Measurements from ENCODE around the gene PLCB1.
"Not testable (repeated sequence)": the region's sequence is repeated elsewhere in the genome, so short reads cannot be mapped to it uniquely, and the experiment has no call there.

Gene PLCB1

DNA sequence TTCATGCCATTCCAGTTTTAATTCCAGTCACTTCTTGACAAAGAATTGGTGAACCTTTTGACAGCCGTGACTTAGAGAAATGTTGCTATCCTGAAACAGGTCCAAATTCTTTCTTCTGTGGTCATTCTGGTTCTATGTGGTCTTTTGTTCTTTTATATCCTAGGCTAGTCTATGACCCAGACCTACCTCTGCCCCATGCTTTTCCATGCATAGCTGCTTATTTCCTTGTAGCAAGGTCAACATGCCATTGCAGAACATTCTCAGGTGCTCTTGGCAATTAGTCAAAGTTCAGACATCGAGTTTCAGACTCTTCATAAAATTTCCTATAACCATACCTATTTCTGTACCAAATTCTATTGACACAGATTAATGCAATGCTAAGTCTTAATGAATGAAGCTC lies 202.6 kb downstream of the PLCB1 start:
- DNase-seq (ENCODE audit: low read depth in 2 of 2): no peak

- no peak for DNase-seq (ENCODE audit: low read depth in 2 of 2)
These were observed 203.0 kb downstream of the PLCB1 start for GRCh38 chr20:8335059-8335458.

GRCh38 chr20:8335495-8336195 lies 203.6 kb downstream of the PLCB1 start:
- no peak for DNase-seq (ENCODE audit: low read depth in 2 of 2)

DNA sequence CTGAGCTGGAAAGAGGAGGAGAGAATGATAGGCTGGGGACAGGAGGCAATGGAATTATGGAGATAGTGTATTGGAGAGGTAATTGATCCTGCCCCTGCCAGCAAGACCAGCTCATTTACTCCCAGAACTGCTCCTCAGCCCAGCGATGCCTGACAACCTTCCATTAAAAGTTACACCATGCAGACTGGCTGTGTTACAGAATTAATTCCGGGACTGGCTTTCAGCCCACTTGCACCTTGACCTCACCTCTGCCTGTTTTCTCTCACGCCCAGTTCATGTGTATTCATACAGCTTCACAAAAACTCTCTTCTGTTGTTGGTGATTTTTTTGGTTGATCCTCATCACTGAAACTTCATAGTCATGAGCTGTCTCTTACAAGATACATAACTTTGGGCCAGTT lies 207.3 kb downstream of the PLCB1 start:
- DNase-seq (ENCODE audit: low read depth in 2 of 2): no peak

GRCh38 chr20:8342391-8342790 lies 210.3 kb downstream of the PLCB1 start:
- DNase-seq (ENCODE audit: low read depth in 2 of 2): no peak

GRCh38 chr20:8344106-8344505 lies 212.0 kb downstream of the PLCB1 start:
- DNase-seq (ENCODE audit: low read depth in 2 of 2): no peak

DNA sequence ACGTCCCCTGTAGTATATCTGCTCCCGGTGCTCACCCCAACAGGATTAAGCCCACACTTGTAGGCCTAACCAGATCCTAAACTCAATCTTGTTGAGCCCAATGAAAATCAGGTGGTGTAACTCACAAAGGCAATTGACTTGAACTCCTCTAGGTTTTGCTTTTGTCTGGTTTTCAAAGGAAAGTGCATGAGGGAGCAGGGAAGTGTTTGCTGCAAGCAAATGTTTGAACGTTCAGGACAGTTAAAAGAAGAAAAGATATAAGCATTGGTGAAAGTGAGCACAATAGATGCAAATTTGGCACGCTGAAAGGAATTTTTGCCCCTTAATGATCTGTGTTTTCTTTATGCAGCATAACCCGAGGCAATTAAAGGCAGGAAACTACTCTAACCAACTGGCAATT lies 212.6 kb downstream of the PLCB1 start:
- DNase-seq (ENCODE audit: low read depth in 2 of 2): no peak

DNA sequence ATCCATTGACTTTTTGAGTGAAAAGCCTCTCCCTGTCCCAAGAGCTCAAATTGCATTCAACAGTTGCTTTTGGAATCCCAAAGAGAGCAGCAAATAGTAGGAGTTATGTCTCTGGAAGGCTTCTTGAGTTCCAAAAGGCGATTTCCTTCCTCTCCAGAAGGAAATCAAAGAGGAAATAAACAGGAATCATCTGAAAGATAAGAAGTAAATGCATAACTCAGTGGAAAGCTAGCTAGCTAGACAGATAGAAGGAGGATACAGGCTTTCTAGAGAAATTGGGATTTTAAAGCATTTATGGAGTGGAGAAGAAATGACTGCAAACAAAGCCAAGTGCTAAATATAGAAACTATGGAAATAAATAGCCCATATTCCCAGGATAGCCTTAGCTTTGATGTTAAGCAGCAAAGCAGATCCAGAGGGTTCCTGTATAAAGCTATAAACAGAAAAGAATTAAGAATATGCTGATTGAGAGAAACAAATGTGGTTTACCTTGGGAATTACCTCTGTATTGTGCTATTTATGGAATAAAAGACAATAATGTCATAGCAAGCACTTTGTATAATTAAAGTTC lies 214.7 kb downstream of the PLCB1 start:
- DNase-seq (ENCODE audit: low read depth in 2 of 2): no peak

GRCh38 chr20:8350225-8350624 lies 218.2 kb downstream of the PLCB1 start:
- not testable (repeated sequence) for DNase-seq (ENCODE audit: low read depth in 2 of 2)

- no peak for DNase-seq (ENCODE audit: low read depth in 2 of 2)
These were observed 220.4 kb downstream of the PLCB1 start for GRCh38 chr20:8352486-8352885.

DNA sequence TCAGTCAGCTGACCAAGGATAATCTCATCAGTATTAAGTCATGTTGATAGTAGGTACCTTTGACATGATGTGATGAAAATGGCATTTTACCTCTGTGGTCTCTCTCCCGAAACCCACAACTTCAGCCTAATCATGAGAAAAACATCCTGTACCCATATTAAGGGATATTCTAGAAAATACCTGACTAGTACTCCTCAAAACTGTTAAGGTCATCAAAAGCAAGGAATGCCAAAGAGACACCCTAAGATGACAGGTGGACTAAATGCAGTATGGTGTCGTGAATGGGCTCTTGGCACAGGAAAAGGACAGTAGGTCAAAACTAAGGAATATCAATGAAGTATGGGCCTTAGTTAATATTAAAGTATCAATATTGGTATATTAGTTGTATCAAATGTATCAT lies 221.4 kb downstream of the PLCB1 start:
- no peak for DNase-seq (ENCODE audit: low read depth in 2 of 2)

DNA sequence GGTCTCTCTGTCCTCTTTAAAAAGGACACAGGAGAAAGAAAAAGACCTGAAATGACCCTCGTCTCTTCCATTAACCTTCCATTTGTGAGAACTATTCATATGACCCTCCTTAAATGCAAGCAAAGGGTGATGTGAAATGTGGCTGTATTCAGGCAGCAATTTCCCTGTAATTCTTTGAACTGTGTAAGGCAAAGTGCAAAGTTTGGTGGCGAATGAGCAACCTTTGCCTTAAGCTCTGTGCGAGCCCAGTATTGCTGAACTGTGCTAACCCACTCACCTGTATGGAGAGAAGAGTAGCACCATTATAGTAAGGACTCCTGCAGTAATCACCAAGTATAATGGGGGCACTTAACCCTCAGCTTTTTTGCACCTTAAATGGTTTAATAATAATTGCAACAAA lies 223.4 kb downstream of the PLCB1 start:
- DNase-seq (ENCODE audit: low read depth in 2 of 2): no peak

- no peak for DNase-seq (ENCODE audit: low read depth in 2 of 2)
These were observed 224.7 kb downstream of the PLCB1 start for GRCh38 chr20:8356806-8357205.

DNA sequence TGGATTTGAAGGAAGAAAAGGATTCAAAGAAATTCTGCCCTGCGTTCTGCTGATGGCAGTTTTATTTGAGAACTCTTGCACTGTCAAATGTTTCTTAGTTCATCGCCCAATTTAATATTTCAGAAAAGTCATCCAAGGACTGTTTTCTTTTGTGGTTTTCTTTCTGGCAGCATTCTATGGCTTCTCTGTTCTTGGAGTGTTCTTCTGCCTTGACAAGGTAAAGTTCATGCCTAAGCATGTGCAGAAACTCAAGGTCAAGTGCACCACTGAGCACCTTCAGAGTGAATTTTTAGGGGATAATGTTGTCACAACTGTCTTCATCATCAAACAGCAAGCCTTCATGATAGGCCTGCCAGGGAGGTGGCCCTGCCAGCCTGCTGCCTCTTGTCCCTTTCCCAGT lies 225.6 kb downstream of the PLCB1 start:
- no peak for DNase-seq (ENCODE audit: low read depth in 2 of 2)

DNA sequence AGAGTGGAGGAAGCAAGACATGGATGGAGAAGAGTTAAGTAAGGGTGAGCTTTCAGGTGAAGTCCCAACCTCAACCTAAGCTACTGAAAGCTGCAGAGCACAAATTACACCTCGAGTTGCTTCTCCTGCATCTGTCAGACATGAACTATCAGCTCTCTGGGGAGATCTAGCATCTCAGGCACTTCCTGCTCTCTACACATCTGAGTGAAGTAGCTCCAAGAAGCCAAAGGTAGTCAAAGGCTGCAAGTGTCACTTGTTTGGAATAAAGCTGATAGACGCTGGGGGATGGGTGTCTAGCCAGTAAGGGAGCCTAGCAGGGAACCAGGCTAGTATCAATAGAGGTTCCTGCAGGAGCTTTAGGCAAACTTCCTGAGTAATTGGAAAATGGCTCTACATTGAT lies 228.0 kb downstream of the PLCB1 start:
- no peak for DNase-seq (ENCODE audit: low read depth in 2 of 2)

DNA sequence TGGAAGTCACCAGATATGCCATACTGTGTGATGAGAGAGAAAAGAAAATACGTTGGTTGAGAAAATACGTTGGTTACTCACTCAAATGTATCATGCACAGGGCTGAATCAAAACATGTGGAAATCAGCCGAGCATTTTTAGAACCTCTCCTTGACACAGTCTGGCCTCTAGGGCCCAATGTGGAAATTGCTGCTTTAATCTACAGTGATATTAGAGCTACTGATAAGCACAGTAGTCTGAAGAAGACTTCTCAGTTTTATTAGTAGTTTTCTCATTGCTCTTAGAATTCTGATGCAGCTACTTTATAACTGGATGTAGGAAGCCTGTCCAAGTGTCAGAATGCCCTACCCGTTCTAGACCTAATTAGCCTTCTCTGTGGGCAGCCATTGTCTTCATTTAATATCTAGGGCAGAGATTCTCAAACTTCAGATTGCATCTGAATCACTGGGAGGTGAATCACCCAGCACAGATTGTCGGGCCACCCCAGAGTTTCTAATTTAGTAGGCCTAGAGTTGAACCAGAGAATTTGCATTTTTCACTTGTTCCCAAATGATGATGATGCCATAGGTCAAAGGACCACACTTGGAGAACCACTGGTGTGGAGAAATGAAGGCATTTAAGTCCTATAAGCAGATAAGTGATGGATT lies 229.1 kb downstream of the PLCB1 start:
- DNase-seq (ENCODE audit: low read depth in 2 of 2): no peak

DNA sequence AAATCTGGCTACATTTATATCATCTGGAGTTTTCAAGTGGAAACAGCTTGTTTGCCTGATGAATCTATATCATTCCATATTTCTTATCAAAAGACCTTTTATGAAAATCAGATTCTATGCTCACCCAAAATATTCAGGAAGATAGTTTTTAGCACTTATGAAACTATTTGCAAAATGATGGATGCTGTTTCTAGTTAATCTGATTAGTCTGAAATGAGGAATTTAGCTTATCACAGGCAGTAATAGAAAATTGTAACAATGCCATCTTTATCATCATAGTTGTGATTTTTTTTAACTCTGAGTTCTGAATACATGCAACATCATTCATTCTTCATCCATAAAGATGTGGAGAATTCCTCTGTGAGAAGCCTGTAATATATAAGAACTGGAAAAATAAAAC lies 229.7 kb downstream of the PLCB1 start:
- no peak for DNase-seq (ENCODE audit: low read depth in 2 of 2)

GRCh38 chr20:8362457-8362856 lies 230.4 kb downstream of the PLCB1 start:
- DNase-seq (ENCODE audit: low read depth in 2 of 2): no peak

DNA sequence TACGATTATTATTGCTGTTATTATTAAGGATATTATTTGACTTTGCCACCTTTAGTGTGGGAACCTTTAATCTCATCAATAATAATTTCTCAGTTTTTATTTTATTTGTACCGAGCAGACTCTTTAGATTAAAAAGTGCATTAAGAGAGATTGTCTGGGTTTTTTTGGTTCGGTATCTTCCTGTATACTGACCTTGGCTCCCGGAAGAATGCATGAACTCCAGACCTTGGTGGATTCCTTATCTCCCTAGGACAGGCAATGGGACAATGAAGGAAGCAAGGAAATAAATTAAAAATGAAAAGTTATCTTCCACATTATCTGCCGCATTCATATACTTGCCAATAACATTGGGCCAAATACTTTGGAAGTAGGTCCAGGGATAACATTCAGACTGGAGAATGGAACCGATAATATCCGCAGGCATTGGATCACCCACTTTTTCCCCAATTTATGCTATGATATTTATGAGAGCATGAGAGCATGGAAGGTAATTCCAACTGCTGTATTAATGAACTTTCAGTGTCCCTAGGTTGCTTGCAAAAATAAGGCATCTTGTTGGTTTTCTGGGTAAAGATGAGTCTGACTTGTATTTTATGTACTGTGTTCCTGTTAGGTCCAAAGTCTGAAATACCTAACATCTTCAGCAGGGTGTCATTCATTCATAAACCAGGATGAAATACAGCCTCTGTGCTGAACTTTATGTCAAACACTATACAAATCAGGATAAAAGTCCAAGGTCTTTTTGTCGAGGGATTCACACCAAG lies 232.1 kb downstream of the PLCB1 start:
- no peak for DNase-seq (ENCODE audit: low read depth in 2 of 2)

GRCh38 chr20:8364734-8365078 lies 232.6 kb downstream of the PLCB1 start:
- no peak for DNase-seq (ENCODE audit: low read depth in 2 of 2)

- DNase-seq (ENCODE audit: low read depth in 2 of 2): no peak
These were observed 233.6 kb downstream of the PLCB1 start for GRCh38 chr20:8365634-8366033.

- DNase-seq (ENCODE audit: low read depth in 2 of 2): no peak
These were observed 234.3 kb downstream of the PLCB1 start for GRCh38 chr20:8366303-8366923.

All from stimulated activated CD8-positive, alpha-beta memory T cell treated with anti-CD3 and anti-CD28 coated beads, Interleukin-2, amount 100 ng/mL, for 1 hour (primary cell).